GM12878 (cell line): ENCODE measurements around the gene FERMT3.
A peak's percentile ranks its signal among the peaks of the same experiment; 100 is the strongest.

Experiments
- CTCF ChIP-seq, 3 experiments: IDR thresholded peaks in 2 of 3; conservative IDR thresholded peaks in 1 of 3; 2 replicates each; pipeline ENCODE4 v1.5.1; 2011; ENCODE audit warnings: low read depth in 3 of 3, low read length in 3 of 3, mild to moderate bottlenecking in 3 of 3, control low read depth in 2 of 3, moderate library complexity in 2 of 3, inconsistent platforms in 1 of 3, mixed read lengths in 1 of 3; ENCODE audit not compliant: control insufficient read depth in 2 of 3, insufficient read depth in 1 of 3; ENCODE audit errors: extremely low read depth in 1 of 3
- ESRRA ChIP-seq: IDR thresholded peaks from 2 replicates; pipeline ENCODE4 v1.6.1; 2012; ENCODE audit warnings: mild to moderate bottlenecking, low read length, improper control_type of control experiment
- MTA3 ChIP-seq: IDR thresholded peaks from 2 replicates; pipeline ENCODE4 v1.6.1; 2012; ENCODE audit warnings: low read length, inconsistent platforms, borderline replicate concordance
- NFYA ChIP-seq: IDR thresholded peaks from 2 replicates; pipeline ENCODE4 v1.6.1; 2011; ENCODE audit warnings: low read depth, mild to moderate bottlenecking, low read length, improper control_type of control experiment, borderline replicate concordance
- NFYB ChIP-seq: IDR thresholded peaks from 2 replicates; pipeline ENCODE4 v1.6.1; 2011; ENCODE audit warnings: low read depth, mild to moderate bottlenecking, low read length, improper control_type of control experiment, moderate library complexity; ENCODE audit not compliant: insufficient read depth
- POLR2A ChIP-seq: IDR thresholded peaks from 2 replicates; pipeline ENCODE4 v1.6.1; 2011; ENCODE audit warnings: low read depth, mild to moderate bottlenecking, low read length
- REST ChIP-seq: IDR thresholded peaks from 2 replicates; pipeline ENCODE4 v1.6.1; 2012; ENCODE audit warnings: mild to moderate bottlenecking, low read depth, low read length
- RFX5 ChIP-seq: IDR thresholded peaks from 2 replicates; pipeline ENCODE4 v1.6.1; 2011; ENCODE audit warnings: low read depth, low read length, improper control_type of control experiment
- SIN3A ChIP-seq: IDR thresholded peaks from 2 replicates; pipeline ENCODE4 v1.6.1; 2012; ENCODE audit warnings: low read depth, low read length, improper control_type of control experiment
- SMC3 ChIP-seq: IDR thresholded peaks from 2 replicates; pipeline ENCODE4 v1.6.1; 2011; ENCODE audit warnings: low read length, improper control_type of control experiment, borderline replicate concordance
- TAF1 ChIP-seq: IDR thresholded peaks from 2 replicates; pipeline ENCODE4 v1.6.1; 2011; ENCODE audit warnings: mild to moderate bottlenecking, low read depth, low read length, borderline replicate concordance
- ZNF24 ChIP-seq: fragments of 450-650 bp; IDR thresholded peaks from 2 replicates; pipeline ENCODE4 v1.6.1; 2017; ENCODE audit warnings: antibody characterized with exemption, mild to moderate bottlenecking

- TF ChIP-seq POLR2A = peak; percentile 65; the same call in 1 of the 2 replicates
- no peak for TF ChIP-seq MTA3
- TF ChIP-seq NFYB = no peak
- TF ChIP-seq SMC3 = no peak
- TF ChIP-seq CTCF (IDR thresholded peaks at IDR 0.05 in 2 of 3, conservative IDR thresholded peaks at IDR 0.05 in 1 of 3; ENCODE audit: control insufficient read depth in 2 of 3, extremely low read depth in 1 of 3, insufficient read depth in 1 of 3, low read depth in 3 of 3, low read length in 3 of 3) = no peak
- no peak for TF ChIP-seq TAF1
- no peak for TF ChIP-seq RFX5
- no peak for TF ChIP-seq ESRRA
- no peak for TF ChIP-seq SIN3A
- no peak for TF ChIP-seq ZNF24
- TF ChIP-seq REST = no peak
- no peak for TF ChIP-seq NFYA
Observed at GRCh38 chr11:64241241-64241490, 34.6 kb downstream of the FERMT3 start.
